GM21825 (cell line): ENCODE measurements around the gene CPEB3.
"Not testable (repeated sequence)": the region's sequence is repeated elsewhere in the genome, so short reads cannot be mapped to it uniquely, and the experiment has no call there.

Experiments used
- ATAC-seq: cut with Tn5 transposase; IDR thresholded peaks from one replicate; pipeline ENCODE4 v1.9.1; 2021; ENCODE audit warnings: mild to moderate bottlenecking, moderate library complexity; ENCODE audit not compliant: unreplicated experiment

Gene CPEB3

GRCh38 chr10:92216608-92217007, 74.3 kb downstream of the CPEB3 start:
- not testable (repeated sequence) for ATAC-seq

GRCh38 chr10:92215222-92215621, 75.7 kb downstream of the CPEB3 start:
- ATAC-seq: not testable (repeated sequence)

GRCh38 chr10:92213049-92213448, 77.8 kb downstream of the CPEB3 start:
- ATAC-seq: no peak

GRCh38 chr10:92208736-92209135, 82.1 kb downstream of the CPEB3 start:
- no peak for ATAC-seq

- no peak for ATAC-seq
Observed at GRCh38 chr10:92208157-92208720, 82.6 kb downstream of the CPEB3 start.

- no peak for ATAC-seq
Observed at GRCh38 chr10:92207061-92207460, 83.8 kb downstream of the CPEB3 start.

GRCh38 chr10:92203919-92204623, 86.8 kb downstream of the CPEB3 start:
- no peak for ATAC-seq

- ATAC-seq: no peak
Observed at GRCh38 chr10:92202536-92202935, 88.3 kb downstream of the CPEB3 start.

GRCh38 chr10:92200564-92200963, 90.3 kb downstream of the CPEB3 start:
- ATAC-seq: no peak

GRCh38 chr10:92187101-92187500, 103.8 kb downstream of the CPEB3 start:
- no peak for ATAC-seq

- no peak for ATAC-seq
Observed at GRCh38 chr10:92184977-92185376, 105.9 kb downstream of the CPEB3 start.

- no peak for ATAC-seq
Observed at GRCh38 chr10:92183199-92183598, 107.7 kb downstream of the CPEB3 start.

- ATAC-seq: no peak
Observed at GRCh38 chr10:92181575-92181974, 109.3 kb downstream of the CPEB3 start.

GRCh38 chr10:92180399-92180798, 110.5 kb downstream of the CPEB3 start:
- ATAC-seq: no peak

- no peak for ATAC-seq
Observed at GRCh38 chr10:92177546-92177945, 113.3 kb downstream of the CPEB3 start.

- ATAC-seq: no peak
Observed at GRCh38 chr10:92175164-92175563, 115.7 kb downstream of the CPEB3 start.

GRCh38 chr10:92173996-92174395, 116.9 kb downstream of the CPEB3 start:
- no peak for ATAC-seq

GRCh38 chr10:92164036-92164696, 126.7 kb downstream of the CPEB3 start:
- no peak for ATAC-seq

GRCh38 chr10:92162541-92162940, 128.3 kb downstream of the CPEB3 start:
- no peak for ATAC-seq

- ATAC-seq: no peak
Observed at GRCh38 chr10:92156874-92157773, 133.8 kb downstream of the CPEB3 start.

- ATAC-seq: no peak
Observed at GRCh38 chr10:92150823-92151222, 140.1 kb downstream of the CPEB3 start.
